ENCODE measurements around the gene POT1.

- TF ChIP-seq, protein P1, sequence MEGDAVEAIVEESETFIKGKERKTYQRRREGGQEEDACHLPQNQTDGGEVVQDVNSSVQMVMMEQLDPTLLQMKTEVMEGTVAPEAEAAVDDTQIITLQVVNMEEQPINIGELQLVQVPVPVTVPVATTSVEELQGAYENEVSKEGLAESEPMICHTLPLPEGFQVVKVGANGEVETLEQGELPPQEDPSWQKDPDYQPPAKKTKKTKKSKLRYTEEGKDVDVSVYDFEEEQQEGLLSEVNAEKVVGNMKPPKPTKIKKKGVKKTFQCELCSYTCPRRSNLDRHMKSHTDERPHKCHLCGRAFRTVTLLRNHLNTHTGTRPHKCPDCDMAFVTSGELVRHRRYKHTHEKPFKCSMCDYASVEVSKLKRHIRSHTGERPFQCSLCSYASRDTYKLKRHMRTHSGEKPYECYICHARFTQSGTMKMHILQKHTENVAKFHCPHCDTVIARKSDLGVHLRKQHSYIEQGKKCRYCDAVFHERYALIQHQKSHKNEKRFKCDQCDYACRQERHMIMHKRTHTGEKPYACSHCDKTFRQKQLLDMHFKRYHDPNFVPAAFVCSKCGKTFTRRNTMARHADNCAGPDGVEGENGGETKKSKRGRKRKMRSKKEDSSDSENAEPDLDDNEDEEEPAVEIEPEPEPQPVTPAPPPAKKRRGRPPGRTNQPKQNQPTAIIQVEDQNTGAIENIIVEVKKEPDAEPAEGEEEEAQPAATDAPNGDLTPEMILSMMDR (IDR thresholded peaks at IDR 0.05 in 8 of 11, conservative IDR thresholded peaks at IDR 0.05 in 3 of 11), result no peak
- no peak for TF ChIP-seq POLR2A (IDR thresholded peaks at IDR 0.05)
- TF ChIP-seq POLR2AphosphoS5 (IDR thresholded peaks at IDR 0.05), result no peak
Measured at GRCh38 chr7:124908259-124908658, 21.4 kb downstream of the POT1 start.

All from spleen (tissue), 7 donors.